Measurements from ENCODE around the gene HYAL2.

The HYAL2 gene

DNA sequence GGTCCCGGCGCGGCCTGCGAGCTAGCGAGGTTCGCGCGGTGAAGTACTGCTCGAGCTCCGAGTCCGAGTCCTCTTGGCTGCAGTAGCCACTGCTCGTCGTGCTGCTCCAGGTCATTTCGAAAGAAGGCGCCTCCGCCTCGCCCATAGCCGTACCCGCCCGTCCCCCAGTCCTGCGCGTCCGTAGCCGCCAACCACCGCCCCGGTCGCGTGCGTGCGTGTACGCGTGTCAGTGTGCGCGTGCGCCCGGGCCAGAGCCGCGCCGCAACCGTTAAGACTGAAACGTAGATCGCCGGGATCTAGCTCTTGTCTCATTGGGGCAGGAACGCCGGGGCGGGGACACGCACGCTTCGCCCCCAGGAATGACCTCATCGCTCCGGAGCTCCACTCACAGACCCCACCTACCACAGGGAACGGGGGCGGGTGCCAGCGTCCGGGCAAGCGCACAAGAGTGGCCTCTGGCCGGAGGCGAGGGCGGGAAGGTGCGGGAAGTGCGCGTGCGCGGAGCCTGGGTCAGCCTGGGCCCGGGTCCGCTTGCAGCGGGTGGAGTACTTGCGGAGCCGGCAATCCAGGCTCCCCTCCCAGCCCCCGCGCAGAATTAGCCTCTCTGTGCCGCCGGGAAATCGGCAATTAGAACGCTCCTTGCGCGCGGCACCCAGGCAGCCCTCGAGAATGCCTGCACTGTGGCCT lies 14.8 kb upstream of the HYAL2 start:
- H3K27ac ChIP-seq: peak overlapping the region; percentile 95 to 99
- peak; percentile 100 for DNase-seq (ENCODE audit: low spot score)
- TF ChIP-seq, protein P1, sequence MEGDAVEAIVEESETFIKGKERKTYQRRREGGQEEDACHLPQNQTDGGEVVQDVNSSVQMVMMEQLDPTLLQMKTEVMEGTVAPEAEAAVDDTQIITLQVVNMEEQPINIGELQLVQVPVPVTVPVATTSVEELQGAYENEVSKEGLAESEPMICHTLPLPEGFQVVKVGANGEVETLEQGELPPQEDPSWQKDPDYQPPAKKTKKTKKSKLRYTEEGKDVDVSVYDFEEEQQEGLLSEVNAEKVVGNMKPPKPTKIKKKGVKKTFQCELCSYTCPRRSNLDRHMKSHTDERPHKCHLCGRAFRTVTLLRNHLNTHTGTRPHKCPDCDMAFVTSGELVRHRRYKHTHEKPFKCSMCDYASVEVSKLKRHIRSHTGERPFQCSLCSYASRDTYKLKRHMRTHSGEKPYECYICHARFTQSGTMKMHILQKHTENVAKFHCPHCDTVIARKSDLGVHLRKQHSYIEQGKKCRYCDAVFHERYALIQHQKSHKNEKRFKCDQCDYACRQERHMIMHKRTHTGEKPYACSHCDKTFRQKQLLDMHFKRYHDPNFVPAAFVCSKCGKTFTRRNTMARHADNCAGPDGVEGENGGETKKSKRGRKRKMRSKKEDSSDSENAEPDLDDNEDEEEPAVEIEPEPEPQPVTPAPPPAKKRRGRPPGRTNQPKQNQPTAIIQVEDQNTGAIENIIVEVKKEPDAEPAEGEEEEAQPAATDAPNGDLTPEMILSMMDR (IDR thresholded peaks at IDR 0.05): no peak

DNA sequence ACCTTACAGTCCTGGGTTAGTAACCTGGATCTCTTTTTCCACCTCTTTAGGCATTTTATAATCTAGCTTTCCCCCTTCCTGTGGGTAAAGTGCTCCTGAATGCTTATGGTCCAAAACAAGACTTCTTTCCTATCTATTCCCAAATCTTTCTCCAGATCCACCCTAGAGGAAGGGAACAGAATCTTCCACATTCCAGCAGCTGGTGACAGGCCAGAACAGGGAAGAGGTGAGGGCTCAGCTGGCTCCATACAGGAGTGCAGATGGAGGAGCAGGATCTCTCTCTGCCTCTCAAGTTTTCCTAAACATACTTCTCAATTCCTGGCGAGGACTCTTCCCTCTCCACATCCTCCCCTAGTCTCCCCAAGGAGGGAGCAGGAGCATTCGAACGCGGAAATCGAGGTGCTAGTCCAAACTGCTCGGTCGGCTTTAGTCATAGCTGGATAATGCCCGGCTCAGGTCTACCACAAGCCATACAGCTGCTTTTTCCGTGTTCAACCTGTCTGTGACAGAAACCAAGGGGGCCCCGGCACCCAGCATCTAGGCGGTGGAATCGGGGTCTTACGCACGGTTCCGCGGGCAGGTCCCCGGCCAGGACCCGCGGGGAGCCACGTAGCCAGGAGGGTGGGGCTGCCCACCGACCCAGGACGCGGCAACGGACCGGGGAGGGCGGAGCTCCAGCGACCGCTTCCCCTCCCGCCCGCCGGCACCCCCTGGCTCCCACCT lies 14.1 kb upstream of the HYAL2 start:
- TF ChIP-seq, protein P1 (IDR thresholded peaks at IDR 0.05): no peak
- peak overlapping the region; percentile 91 for H3K4me3 ChIP-seq
- peak overlapping the region; percentile 95 to 99 for H3K27ac ChIP-seq
- DNase-seq (ENCODE audit: low spot score): no peak

More for the DNA sequence above, 14.8 kb upstream of the HYAL2 start:
- H3K4me3 ChIP-seq: peak overlapping the region; percentile 91

DNA sequence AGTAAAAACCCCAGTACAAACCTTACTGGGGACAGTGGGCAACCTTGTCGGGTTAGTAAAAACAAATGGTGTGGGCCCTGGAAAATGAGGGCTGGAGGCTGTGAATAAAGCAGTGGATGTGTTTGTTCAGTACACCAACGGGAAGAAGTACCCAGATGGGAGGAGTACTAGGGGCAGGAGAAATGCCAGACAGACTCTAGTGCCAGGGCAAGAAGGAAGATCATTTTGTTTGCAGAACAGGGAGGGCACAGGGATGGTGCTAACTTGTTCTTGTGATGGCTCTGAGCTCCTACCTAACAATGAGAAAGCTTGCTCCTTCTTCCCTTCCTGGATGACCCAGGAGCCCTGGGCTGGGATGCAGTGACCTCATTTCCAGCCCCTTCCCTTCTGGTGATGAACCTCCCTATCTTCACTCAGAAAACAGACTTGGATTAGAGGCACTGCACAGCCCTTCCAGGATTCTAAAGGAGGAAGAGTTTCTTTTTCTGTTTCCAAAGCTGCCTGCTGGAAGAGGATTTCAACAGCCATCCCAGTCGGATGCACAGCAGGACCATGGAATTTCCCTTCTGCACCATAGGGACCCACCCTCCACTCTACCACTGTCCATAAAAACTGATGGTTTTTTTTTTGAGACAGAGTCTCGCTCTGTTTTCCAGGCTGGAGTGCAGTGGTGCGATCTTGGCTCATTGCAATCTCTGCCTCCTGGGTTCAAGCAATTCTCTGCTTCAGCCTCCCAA lies 12.0 kb upstream of the HYAL2 start:
- Histone ChIP-seq H3K27ac (peak overlapping the region; percentile 91 to 95), H3K4me3 (peak overlapping the region; percentile 43)
- DNase-seq (ENCODE audit: low spot score): no peak
- TF ChIP-seq, protein P1 (IDR thresholded peaks at IDR 0.05): no peak

DNA sequence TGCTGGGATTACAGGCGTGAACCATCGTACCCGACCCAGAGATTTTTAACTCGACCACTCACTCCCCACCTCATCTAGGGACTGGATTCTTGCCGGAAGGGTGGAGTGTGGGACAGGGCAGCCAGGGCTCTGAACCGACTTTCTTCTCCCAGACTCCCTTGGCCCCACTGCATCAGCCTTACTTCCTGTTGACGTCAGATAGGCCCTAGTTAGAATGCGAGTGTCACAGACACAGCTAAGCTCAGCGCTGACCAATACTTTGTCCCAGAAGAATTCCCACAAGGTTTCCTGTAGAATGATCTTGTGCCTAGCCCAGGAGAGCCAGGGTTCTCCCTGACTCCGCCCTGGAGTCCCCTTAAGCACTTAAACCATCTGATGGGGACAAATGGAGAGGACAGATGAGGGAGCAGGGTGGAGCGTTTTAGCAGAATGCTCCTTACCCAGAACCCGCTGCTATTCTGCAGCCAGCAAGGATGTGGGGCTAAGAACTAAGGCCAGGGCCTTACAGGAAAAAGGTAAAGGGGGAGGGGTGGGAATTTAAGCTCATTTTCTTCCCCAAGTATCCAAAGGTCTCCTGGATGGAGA lies 11.3 kb upstream of the HYAL2 start:
- Histone ChIP-seq H3K27ac (peak overlapping the region; percentile 91 to 95), H3K4me3 (peak overlapping the region; percentile 43)
- TF ChIP-seq, protein P1 (IDR thresholded peaks at IDR 0.05): no peak
- peak; percentile 90 for DNase-seq (ENCODE audit: low spot score)

DNA sequence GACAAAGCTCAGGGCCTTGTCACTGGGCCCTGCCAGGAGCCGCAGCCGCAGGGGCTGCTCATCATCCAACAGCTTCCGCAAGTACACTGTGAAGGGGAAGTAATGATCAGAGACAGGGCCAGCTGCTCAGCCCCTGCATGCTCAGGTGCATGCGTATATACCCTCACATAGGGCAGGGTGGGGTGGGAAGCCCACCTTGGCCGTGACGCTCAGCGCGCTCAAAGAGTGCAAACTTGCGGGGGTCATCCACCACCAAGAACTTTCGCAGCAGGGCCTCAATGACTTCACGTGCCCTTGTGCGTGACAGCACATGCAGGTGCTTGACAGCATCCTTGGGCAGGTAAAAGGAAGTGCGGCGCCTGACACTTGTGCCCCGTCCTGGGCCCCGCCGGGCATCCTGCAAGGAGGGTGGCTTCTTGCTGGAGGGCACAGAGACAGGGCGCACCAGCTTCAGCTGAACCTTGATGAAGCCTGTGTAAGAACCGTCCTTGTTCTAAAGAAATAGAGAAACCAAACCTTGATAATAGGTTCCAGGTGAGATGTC lies 8.9 kb upstream of the HYAL2 start:
- TF ChIP-seq, protein P1 (IDR thresholded peaks at IDR 0.05): no peak
- DNase-seq (ENCODE audit: low spot score): no peak
- H3K4me3 ChIP-seq: no peak overlapping the region
- H3K27ac ChIP-seq: no peak overlapping the region

DNA sequence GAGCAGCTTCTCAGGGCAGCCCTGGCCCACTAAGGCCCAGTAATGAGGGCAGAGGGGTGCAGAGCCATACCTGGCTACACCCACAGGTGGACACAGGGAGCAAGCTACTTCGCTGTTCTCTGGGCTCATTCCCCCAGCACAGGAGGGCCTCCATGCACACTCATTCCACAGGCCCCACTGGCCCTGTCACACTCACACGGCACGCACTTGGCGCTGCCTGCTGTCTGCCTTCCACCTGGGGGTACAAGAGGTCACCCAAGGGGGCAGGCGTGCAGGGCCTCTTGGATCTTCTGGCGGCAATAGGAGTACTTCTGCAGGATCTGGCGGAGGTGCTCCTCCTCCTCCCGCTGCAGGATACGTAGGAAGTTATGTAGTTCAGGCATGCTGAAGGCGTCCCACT lies 7.8 kb upstream of the HYAL2 start:
- H3K27ac ChIP-seq: no peak overlapping the region
- no peak overlapping the region for H3K4me3 ChIP-seq
- TF ChIP-seq, protein P1 (IDR thresholded peaks at IDR 0.05): no peak
- DNase-seq (ENCODE audit: low spot score): no peak

Measured in coronary artery (tissue), 2 donors.